Stimulated activated CD8-positive, alpha-beta memory T cell treated with anti-CD3 and anti-CD28 coated beads, Interleukin-2, amount 100 ng/mL, for 48 hours (primary cell): ENCODE data around the gene CAMTA1.
"Not testable (repeated sequence)": the region's sequence is repeated elsewhere in the genome, so short reads cannot be mapped to it uniquely, and the experiment has no call there.

Source experiments
- DNase-seq, 2 donors: peaks; one replicate each; pipeline ENCODE4 v3.0.0-alpha.2; 2020; ENCODE audit warnings: low read depth in 2 of 2

The CAMTA1 gene

DNA sequence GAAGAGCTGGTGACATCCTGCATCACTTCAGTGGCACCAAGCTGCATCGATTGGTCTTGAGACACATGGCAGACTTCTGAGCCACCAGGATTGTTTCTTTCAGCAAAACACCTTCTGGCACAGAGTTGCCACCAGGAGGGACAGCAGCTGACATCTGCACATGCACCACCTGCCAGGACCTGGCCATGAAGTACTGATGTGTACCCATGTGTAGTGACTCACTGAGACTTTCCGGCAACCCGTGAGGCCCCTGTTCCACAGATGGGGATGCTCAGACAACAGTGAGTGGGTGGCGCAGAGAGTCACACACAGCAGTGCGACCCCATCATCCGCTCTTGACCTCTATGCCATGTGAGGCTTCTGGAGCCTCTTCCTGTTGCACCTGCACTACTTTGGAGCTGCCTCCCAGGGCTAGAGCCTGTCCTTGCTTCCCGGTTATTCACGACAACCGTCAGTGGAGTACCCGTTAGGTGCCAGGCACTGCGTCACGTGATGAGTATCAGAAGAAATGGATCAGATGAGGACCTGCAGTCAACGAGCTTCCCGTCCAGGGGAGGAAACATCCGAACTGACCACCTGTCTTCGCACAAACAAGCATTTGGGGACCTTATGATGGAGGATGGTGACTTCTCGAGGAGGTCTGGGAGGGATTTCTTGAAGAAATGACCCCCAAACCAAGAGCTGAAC lies 905.4 kb downstream of the CAMTA1 start:
- DNase-seq: no peak

DNA sequence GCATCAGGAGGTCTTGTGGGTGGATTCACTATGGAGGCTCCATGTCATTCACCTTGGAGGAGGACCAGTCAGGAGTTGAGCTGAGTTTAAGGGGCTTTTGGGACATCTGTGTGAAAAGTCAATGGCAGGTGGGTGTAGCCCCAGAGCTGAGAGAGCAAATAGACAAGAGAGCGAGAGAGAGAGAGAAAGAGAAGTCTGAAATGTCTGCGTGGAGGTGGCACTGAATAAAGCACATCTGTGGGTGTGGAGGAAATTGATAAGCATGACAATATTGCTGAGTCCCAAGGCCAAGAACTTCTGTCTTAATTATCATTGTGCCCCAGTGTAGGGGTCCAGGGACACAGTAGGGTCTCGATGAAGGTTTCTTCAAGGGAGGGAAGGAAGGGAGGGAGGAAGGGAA lies 906.3 kb downstream of the CAMTA1 start:
- no peak for DNase-seq

DNA sequence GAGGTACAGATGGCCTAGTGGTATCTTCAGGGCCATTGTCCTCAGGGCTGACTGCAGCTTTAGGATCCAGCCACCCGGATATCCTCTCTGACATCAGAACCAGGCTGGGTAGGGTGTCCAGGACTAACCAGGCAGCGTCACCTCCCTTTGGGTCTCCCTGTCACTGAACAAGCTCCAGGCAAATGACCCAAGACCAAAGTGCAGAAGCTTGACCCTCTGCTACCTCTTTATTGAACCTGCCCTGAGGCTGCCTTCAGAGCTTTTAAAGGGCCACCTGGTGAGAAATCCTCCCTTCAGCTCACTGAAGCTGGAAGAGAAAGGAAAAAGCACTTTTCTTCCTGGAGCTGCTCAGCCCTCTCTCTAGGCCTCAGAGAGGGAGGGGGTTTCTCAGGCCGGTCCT lies 906.8 kb downstream of the CAMTA1 start:
- no peak for DNase-seq

DNA sequence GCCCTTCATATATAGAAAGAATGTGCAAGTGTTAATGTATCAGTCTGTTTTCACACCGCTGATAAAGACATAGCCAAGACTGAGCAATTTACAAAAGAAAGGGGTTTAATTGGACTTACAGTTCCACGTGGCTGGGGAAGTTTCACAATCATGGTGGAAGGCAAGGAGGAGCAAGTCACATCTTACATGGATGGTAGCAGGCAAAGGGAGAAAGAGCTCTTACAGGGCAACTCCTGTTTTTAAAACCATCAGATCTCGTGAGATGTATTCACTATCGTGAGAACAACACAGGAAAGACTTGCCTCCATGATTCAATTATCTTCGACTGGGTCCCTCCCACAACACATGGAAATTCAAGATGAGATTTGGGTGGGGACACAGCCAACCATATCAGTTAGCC lies 907.8 kb downstream of the CAMTA1 start:
- DNase-seq: not testable (repeated sequence)

DNA sequence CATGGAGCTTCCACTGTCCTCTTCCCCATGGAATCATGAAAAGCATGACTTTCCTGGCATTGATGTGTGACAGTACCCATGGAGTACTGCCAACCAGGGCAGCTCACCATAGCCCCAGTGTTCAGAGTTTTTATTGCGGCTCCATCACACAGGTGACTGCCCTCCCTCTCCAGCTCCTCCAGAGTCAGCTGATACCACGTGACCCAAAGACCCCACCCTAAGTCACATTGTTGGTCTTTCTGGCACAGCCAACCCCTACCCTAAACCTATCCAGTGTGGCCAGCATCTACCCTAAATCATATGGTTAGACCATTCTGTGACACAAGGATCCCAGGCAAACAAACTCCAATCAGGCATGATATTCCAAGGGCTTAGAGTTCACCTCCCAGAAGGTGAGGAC lies 908.4 kb downstream of the CAMTA1 start:
- no peak for DNase-seq

DNA sequence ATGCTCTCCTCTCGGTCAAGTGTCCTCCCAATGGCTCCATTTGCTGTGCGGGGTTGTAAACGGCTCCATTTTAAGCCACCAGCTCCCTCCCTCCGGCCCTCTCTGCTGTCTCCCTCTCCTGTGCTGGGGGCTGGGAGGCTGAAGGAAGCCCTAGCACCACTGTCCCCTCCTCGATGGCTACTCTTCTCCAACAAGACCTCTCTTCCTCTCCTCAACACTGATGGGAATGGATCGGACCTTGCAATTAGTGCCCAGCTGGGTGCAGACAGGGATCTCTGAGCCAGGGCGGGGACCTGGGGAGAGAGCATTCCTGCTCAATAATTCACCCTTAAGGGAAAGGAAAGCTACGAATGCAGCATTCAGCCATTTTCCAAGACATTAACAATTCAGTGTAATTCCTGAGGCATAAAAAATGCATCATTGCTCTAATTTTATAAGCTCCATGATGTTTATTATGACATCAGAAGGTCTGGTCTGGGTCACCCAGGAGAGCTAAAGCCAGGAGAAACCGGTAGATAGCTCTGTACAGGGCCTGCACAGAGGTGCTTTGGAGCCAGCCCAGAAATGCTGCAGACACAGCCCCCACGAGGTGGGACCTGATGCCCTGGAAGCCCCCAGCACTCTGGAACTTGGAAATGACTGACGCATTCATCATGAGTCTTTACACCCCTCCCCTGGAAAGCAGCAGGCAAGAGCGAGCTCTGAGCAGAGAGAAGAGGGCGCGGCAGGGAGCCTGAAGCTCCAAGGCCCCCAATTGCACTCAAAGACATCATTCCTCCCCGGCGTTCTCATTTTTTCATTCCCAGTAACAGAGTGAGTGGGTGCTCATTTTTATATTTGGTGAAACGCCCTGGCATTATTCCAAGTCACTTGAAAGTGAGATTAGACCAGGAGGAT lies 909.6 kb downstream of the CAMTA1 start:
- DNase-seq: no peak

DNA sequence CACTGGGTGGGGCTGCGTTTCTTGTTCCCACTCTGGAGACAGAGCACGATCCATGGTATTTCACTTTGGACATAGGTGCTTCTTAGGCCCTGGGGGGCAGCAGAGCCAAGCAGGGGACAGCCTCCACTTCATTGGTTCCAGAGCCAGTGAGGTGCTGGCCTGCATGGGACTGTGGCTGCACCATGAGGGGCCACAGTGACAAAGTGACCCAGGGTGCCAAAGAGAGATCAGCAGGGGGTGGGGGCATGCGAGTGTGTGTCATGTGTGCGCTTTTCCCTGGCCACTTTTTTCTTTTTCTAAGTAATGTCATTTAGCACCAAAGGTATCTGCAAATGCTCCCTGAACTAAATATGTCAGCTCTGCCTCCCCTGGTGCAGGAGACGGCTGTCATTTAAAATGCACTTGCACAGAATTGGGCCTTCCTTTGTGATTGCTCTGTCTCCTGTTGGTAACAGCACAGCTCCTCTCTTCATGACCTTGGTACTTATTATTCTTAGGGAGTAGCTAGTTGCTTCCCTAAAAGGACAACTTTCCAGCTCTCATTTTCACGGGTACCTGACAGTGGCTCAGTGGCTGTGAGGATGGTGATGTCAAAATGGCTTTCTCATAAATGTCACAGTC lies 910.4 kb downstream of the CAMTA1 start:
- DNase-seq: no peak

DNA sequence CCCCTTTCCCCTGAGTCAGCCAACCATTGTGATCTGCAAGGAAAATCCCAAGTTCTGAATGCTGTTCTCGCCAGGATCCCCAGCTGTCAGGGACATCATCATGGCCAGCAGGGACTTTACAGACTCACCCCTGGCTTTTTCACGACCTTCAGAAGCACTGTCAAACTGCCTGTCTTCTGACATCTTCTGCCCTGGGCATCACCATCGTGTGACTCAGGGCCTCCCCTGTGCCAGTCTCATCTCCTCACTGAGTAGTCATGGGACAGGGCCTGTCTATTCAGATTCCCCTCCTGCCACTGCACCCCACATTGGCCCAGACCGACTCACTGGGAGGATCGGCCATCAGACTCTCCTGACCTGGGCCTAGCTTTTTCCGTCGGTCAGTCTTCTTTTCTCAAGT lies 913.4 kb downstream of the CAMTA1 start:
- DNase-seq: no peak

DNA sequence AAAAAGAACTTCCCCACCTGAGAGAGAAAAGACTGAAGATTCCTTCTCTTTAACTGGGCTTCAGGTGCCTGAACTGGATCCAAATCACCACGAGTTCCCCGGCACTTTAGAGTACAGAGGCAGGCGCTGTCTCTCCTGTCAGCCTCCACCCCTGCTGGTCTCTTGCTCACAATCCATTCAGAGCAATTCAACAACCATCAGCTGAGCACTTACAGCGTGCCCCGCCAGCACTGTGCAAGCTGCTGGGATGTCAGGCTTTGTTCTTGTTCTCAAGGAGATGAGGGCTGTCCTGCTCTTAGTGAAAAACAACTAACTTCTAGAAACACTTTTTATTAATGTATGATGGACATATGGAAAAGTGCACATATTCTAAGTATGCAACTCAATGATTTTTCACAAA lies 917.1 kb downstream of the CAMTA1 start:
- DNase-seq: no peak

DNA sequence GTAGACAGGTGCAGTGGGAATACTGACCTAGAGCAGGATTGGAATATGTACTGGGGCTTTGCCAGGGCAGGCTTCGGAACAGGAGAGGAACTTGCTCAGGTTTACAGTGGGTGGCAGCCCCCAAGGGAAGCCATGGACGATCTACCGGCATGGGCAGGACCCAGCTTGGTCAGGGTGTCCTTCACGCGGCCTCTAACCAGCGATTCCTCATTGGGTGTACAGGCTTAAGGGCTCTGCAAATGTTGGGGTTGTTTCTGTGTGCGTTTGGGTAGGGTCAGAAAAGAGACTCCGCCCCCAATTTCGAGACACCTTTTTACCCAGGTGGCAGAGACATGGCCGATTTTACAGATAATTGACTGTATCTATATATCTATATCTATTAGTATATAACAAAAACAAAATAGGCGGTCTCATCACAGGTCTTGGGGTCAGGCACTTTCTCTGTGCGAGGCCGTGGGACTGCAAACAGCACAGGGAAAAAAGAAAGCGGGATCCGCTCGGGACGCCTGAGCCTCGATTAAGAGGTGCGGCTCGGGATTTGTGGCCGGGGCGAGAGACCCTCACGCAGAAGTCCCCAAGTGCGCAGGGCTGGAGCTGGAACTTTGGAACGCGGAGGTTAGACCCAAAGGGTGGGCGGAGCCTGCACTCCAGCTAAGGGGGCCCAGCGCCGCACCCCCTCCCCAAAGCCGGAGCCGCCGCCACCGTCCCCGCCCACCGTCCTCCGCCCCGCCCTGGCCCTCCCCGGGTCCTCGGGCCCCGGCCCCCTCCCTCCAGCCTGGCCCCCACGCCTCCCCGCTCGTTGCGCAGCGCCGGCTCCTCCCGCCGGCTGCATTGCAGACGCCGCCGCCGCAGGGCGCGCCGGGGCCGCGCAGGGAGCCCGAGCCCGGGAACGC lies 918.3 kb downstream of the CAMTA1 start:
- no peak for DNase-seq

DNA sequence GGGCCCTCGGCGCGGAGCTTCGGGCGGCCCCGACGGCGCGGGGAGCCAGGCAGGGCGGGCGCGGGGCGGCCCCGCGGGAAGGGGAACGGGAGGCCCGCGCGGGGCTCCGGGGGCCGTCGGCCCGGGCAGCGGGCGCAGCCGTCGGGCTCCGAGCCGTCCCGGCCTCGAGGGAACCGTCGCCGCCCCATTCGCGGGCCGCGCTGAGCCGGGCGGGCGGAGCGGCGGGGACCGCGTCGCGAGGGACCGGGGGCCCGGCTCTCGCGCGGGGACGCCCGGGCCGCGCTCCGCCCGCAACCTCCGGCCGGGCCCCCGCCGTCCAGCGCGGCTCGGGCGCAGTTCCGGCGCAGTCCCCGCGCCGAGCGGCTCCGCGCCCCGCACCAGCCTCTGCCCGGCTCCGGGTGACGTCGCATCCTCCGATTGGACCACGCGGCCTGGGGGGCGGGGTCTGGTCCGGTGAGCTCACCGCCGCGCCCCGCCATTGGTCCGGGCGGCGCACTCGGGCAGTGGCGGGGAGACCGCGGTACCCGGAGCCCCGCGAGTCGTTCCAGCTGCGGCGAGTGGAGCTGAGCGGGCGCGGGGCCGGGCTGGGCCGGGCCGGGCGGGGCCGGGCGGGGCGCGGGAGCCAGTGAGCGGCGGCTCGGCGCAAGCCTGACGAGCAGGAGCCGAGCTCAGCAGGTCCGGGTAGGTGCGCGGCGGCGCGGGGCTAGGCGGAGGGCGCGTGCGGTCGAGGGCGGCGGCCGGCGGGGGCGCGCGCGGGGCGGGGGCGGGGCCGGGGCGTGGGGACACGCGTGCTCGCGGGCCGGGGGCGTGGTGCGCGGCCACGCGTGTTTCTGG lies 919.2 kb downstream of the CAMTA1 start:
- peak; percentile 83 to 87 for DNase-seq

DNA sequence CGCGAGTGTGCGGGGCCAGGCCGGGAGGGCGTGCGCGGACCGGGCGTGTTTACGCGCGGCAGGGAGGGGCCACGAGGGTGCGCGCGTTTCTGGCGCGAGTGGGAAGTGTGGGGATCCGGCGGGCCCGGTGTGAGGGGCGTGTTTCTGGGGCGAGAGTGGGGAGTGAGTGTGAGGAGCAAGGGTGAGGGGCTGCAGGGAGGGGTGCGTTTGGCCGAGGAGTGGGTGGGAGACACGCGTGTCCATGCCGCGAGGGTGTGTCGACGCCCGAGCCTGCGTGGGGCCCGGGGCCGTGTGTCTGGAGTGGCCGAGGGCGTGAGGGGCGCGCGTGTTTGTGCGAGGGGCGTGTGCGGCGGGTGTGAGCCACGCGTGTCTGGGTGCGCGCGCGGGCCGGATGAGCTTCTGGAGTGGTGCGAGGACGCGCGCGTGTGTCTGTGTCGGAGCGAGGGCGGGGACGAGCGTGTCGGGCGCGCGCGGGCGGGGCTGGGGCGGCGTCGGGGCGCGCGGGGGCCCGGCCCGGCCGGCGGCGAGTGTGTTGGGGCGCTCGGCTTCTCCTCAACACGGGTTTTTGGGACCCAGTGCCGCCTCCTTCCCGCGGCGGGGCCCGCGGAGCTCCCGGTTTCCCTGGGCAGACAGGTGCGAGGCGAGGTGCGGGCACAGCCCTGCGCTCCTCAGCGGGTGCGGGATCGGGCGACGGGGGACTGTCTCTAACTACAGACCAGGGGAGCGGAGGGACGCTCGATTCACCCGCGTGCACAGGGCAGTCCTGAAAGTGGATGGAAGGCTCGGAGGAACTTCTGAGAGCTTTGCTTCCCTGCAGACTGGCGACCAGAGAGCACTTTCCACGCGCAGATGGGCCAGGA lies 920.0 kb downstream of the CAMTA1 start:
- no peak for DNase-seq

DNA sequence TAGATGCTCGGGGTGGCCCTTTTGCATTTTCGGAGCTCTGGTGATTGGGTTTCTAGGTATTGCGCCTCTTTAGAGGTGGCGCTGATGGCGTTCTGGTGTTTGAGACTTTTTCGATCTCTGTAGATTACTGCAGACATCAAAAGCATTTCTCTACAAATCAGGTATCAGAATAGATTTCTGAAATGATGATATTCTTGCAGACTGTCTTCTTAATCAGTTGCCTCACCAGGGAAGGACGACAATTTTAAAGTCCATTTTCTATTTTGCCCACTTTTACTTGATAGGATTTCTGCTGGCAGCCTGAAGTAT lies 920.6 kb downstream of the CAMTA1 start:
- no peak for DNase-seq

DNA sequence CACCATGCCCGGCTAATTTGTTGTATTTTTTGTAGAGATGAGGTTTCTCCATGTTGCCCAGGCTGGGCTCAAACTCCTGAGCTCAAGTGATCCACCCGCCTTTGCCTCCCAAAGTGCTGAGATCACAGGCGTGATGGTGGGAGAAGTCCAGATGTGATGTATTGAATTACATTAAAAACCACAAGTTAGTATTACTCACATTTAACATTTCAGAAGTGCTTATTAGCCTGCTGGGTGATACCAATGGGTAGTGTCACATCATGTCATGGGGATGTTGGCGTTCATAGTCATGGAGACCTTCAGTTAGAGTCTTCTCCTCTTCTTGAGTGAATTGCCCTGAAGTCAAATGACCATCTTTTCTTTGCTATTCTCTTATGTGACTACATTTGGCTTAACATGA lies 922.3 kb downstream of the CAMTA1 start:
- no peak for DNase-seq

DNA sequence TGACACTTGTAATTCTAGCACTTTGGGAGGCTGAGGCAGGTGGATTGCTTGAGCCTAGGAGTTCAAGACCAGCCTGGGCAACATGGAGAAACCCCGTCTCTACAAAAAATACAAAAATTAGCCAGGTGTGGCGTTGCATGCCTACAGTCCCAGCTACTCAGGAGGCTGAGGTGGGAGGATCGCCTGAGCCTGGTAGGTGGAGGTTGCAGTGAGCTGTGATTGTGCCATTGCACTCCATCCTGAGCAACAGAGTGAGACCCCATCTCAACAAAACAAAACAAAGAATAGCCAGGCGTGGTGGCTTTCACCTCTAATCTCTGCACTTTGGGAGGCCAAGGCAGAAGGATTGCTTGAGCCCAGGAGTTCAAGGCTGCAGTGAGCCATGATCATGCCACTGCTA lies 922.8 kb downstream of the CAMTA1 start:
- DNase-seq: not testable (repeated sequence)

DNA sequence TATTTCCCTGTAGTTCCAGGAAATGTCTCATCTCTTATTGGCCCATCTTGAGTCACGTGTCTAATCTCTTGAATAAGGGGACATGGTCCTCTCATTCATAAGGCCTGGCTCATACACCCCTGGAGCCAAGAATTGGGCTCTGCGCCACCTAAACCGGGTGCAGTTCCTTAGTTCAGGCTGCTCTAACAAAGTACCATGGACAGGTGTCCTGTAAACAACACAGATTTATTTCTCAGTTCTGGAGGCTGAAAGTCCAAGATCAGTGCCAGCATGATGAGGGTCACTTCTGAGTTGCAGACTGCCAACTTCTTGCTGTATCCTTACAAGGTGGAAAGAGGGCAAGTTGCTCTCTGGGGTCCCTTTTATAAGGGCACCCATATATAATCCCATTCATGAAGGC lies 925.6 kb downstream of the CAMTA1 start:
- DNase-seq: no peak

DNA sequence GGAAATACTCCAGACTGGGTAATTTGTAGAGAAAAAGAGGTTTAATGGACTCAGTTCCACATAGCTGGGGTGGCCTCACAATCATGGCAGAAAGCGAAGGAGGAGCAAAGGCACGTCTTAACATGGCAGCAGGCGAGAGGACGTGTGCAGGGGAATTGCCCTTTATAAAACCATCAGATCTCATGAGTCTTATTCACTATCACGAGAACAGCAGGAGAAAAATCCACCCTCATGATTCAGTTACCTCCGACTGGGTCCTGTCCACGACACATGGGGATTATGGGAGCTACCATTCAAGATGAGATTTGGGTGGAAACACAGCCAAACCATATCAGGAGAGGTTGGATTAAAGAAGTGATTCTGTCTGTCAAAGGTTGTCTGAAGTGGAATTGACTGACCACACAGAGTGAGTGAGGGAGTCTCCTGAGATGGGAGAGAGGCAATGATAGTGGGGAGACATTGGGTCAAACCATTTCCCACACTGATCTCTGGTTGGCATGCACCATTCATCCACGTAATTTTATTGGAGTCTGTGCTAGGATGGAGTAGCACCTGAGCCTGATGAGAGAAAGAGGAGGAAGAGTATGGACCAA lies 927.6 kb downstream of the CAMTA1 start:
- DNase-seq: no peak

DNA sequence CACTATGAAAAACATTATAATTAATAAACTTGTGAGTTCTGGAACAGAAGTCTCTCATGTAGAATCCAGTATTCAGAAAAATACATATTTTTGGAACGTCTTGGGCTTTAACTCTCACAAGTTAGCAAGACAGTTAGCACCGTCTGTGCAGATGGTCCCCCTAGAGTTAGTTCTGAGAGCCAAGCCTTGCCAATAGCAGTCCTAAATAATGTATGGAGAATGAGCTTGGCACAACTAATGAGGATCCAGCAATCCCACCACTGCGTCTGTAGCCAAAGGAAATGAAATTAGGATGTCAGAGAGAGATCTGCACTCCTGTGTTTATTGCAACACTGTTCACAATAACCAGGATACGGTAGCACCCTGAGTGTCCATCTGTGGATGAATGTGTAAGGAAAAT lies 931.3 kb downstream of the CAMTA1 start:
- no peak for DNase-seq

DNA sequence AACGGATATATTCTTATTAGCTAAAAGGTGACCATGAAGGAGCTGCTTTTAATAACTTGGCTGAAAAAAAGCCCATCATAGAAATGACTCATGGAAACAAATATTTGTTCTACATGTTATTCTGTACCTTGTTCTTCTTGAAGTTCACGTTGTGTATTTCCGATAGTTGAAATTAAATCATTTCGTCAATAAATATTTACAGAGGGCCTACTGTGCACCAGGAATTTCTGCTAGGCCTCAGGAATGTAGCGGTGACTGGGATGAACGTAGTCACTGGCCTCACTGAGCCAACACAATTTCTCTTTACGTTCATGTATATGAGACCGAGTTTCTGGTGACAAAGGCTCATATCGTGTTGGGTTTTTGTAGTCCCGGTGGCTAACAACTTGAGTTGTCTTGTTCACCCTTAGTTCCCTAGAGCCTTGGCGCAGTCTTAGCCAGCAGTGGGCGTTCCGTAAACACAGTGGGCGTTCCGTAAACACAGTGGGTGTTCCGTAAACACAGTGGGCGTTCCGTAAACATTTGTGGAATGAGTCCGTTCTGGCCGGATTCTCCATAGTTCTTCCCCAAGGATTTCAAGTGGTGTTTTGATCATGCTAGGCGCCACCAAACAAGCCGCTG lies 932.6 kb downstream of the CAMTA1 start:
- DNase-seq: no peak
